GM18861 (cell line): ENCODE measurements around the gene ACTR3.

Experiments used
- ATAC-seq: cut with Tn5 transposase; IDR thresholded peaks from one replicate; pipeline ENCODE4 v1.9.1; 2021; ENCODE audit not compliant: unreplicated experiment

The ACTR3 gene

GRCh38 chr2:113996671-113997594 lies 107.0 kb downstream of the ACTR3 start:
- ATAC-seq, result no peak

- no peak for ATAC-seq
Observed at GRCh38 chr2:114001152-114001551, 111.3 kb downstream of the ACTR3 start.

- ATAC-seq, result no peak
Observed at GRCh38 chr2:114001937-114002336, 112.0 kb downstream of the ACTR3 start.

DNA sequence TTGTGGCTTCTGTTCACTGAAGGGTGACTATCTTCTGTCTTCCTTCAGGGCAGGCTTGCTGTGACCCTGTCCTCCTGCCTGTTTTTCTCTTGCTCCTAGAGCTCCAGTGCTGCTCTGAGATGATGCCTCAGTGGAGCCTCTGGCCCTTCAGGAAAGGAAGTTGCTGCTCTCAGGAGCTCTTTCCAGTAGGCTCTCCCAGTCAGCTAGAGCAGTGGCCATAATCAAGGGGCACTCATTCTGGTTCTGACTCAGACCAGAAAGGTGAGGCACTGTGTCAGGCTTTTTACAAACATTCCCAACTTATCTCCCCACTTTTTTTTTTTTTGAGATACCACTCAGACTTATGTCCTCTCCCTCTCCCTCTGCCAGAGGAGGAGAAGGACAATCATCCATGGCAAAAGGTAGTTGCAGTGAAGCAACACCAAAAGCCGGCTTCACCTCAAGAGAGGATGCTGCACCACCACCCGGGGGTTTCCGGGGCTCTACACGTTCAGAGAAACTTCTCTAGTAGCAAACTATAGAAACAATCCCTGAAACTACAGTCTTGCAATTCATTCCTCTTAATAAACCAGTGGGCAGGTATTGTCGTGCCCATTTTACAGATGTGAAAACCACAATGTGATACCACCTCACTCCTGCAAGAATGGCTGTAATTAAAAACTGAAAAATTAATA lies 115.4 kb downstream of the ACTR3 start:
- ATAC-seq, result no peak

DNA sequence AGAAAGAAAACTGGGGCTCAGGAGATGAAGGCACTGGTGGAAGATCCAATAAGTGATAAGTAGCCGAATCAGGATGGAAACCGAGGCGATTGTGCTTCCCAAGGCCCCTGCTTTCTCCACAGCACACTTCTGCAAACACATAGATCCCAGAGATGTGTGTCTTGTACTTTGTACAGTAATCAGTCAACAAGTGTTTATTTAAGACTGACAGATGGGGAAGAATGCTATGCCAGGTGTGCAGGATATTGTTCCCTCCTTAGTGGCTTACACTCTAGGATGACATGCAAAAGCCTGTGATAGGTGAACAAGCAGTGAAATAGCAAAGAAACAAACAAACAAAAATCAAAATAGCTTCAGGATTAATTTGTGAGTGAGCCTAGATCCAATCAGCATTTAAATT lies 116.6 kb downstream of the ACTR3 start:
- no peak for ATAC-seq

DNA sequence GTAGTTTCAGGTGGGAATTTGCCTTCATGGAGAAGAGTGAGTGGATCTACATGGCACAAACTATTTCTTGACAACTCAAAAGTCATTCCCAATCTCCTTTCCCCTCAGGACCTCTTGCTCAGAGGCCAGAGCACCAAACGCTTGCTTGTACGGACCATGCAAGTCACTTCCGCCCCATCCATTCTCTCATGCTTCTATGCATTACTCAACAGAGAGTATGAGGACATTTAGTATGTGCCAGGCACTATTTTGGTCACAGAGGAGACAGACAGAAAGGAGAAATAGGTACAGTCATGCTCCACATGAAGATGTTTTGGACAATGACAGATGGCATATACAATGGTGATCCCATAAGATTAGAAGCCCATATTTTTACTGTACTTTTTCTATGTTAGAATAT lies 117.5 kb downstream of the ACTR3 start:
- ATAC-seq, result no peak

DNA sequence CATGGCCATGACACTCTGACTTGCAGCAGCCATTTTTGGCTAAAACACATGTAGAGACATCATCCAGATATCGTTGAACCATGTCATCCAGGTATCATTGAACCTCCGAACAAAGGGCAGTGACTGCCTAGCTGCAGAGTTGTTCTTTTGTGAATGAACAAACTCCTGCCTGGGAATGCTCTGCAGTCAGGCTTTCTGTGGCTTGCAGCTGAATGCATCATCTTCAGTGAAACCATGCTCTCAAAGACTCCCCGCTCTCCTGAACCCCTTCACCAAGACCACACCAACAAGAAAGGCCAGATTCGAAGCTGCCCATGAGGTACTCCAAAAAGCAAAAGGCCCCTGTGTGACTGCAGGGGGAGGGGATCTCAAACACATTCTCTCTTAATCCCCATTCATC lies 118.8 kb downstream of the ACTR3 start:
- no peak for ATAC-seq

- ATAC-seq, result no peak
Observed at GRCh38 chr2:114009205-114009944, 119.5 kb downstream of the ACTR3 start.

DNA sequence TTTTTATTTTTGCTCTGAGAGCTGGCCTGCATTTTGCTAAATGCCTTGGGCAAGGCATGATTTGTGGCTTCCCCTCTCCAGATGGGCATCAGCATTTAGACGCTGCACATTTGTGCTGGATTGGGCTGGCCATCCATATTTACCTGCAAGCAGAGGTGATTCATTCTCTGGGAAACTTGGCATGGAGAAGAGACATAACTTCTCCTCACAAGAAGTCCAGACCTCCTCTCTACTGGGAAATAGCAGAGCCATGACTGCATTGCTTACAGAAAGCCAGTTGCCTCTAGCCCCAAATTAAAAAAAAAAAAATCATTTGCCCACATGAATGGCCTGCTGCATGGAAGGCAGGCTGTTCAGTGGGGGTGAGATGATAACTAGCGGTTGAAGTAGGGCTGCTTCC lies 120.1 kb downstream of the ACTR3 start:
- no peak for ATAC-seq

- ATAC-seq, result no peak
Observed at GRCh38 chr2:114011713-114012112, 121.8 kb downstream of the ACTR3 start.
